ENCODE data around the gene KRT83.

The KRT83 gene

DNA sequence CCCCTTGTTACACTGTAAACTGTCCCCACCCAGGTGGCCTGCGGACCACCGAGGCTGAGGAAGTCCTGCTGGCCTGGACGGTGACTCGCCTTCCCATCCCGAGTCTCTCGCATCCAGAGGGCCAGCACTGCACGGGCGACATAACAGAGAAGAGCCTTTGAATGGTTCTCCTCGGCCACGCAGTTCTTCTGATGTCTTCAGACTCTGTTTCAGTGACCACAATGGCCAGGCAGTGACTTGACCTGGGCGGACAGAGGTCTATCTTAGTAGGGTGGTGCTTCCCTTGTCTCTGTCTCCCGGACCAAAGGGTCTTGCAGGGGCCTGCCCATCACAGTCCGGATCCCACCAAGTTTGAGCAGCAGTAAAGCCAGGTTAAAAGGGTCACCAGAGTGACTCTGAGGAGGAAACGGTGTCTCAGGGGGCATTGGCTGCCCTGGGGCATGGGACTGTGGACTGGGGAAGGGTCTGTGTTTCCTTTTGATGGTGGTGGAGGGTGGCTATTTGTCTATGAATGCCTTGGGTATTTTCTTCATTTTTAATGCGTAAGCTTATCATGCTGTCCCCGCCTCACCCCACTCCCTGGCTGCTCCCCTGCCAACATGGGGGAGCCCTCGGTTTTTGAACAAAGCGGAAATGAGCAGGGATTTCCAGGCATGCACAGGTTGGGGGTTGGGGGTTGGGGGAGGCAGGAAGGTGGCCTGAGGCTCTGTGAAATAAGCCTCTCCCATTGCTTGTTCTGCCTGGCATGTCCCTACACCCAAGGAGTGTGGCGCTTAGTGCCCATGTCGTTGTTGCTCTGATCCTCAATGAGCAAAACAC is 35.8 kb upstream of the KRT83 start:
- intact Hi-C loops (cut with DNase I; ENCODE audit: low total_unique reads) = no loop called here
- Histone ChIP-seq H3K27ac (no peak overlapping the region), H3K27me3 (peaks cover 0 to 36% of the 10 kb centered on the region in 2 donors), H3K4me3 (no peak overlapping the region), H3K9me3 (no peaks in the 10 kb centered on the region), H3K36me3 (no peaks in the 10 kb centered on the region), H3K4me1 (peaks cover 0 to 5% (median under 1%) of the 10 kb centered on the region in 4 donors)
- peak in 1 of 2 donors; percentile 45 for DNase-seq
- TF ChIP-seq, protein P1, sequence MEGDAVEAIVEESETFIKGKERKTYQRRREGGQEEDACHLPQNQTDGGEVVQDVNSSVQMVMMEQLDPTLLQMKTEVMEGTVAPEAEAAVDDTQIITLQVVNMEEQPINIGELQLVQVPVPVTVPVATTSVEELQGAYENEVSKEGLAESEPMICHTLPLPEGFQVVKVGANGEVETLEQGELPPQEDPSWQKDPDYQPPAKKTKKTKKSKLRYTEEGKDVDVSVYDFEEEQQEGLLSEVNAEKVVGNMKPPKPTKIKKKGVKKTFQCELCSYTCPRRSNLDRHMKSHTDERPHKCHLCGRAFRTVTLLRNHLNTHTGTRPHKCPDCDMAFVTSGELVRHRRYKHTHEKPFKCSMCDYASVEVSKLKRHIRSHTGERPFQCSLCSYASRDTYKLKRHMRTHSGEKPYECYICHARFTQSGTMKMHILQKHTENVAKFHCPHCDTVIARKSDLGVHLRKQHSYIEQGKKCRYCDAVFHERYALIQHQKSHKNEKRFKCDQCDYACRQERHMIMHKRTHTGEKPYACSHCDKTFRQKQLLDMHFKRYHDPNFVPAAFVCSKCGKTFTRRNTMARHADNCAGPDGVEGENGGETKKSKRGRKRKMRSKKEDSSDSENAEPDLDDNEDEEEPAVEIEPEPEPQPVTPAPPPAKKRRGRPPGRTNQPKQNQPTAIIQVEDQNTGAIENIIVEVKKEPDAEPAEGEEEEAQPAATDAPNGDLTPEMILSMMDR (IDR thresholded peaks at IDR 0.05) = no peak

DNA sequence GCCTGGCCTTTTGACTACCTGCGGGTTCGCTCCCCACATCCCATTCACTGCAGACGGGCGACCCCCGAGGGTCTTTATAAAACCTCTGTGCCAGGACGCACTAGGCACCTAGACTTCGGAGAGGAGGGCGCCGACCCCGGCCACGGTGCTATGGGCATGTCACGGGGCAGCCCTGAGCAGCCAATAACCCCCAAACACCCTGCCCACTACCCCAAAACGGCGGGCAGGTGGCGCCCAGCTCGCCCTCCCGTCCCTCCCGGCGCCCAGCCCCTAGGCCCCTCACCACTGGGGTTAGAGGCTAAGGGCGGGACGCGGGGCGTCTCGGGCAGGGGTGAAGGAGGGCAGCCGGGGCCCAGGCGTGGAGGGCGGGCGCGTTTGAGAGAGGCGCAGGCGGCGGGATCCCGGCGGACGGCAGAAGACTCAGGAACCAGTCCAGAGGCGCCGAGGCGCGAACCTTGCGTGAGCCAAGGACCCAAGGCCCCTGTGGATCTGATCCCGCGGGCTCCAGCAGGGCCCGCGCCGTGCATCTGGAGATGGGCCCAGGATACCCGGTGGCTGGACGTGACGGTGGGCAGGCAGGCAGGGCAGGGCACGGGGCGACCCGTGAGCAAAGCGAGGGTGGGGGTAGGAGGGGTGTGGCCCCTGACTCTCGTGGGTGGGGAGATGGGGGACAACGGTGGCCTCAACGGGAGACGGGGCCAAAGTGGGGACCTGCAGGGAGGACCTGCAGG is 35.0 kb upstream of the KRT83 start:
- no peak overlapping the region for H3K27ac ChIP-seq
- peaks cover 0 to 13% (median 8%) of the 10 kb centered on the region in 4 donors for H3K4me1 ChIP-seq
- intact Hi-C loops (cut with DNase I; ENCODE audit: low total_unique reads) = no loop called here
- DNase-seq = peak in 1 of 2 donors; percentile 53
- no peaks in the 10 kb centered on the region for H3K9me3 ChIP-seq
- TF ChIP-seq, protein P1 (IDR thresholded peaks at IDR 0.05) = no peak
- no peak overlapping the region for H3K4me3 ChIP-seq
- peaks cover 0 to 36% of the 10 kb centered on the region in 2 donors for H3K27me3 ChIP-seq
- no peaks in the 10 kb centered on the region for H3K36me3 ChIP-seq

DNA sequence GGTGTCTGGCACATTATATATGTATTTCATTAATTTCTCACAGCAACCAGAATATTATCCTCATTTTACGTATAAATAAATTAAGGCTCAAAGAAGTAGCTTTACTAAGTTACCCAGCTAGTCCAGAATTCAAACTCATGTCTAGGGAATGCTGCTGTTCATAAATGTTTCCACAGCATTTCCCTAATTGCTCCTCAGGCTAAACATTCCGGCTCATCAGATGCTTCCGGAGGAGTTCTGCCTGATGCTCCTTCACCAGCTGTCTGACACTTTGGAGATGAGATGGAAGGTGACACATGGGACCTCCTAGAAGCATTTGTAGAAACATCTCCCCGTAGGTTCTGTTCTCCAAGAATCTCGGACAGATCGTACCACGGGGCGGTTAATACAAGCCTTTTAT is 34.0 kb upstream of the KRT83 start:
- no peaks in the 10 kb centered on the region for H3K36me3 ChIP-seq
- intact Hi-C loops (cut with DNase I; ENCODE audit: low total_unique reads) = no loop called here
- peaks cover 0 to 26% of the 10 kb centered on the region in 2 donors for H3K27me3 ChIP-seq
- H3K27ac ChIP-seq = no peak overlapping the region
- TF ChIP-seq, protein P1 (IDR thresholded peaks at IDR 0.05) = no peak
- peak in 1 of 2 donors; percentile 21 for DNase-seq
- no peak overlapping the region for H3K4me3 ChIP-seq
- H3K9me3 ChIP-seq = no peaks in the 10 kb centered on the region
- peaks cover 0 to 17% (median 9%) of the 10 kb centered on the region in 4 donors for H3K4me1 ChIP-seq

- peaks cover 0 to 20% of the 10 kb centered on the region in 2 donors for H3K27me3 ChIP-seq
- peak in 1 of 2 donors; percentile 48 for DNase-seq
- H3K4me1 ChIP-seq = peaks cover 0 to 17% (median 9%) of the 10 kb centered on the region in 4 donors
- no peaks in the 10 kb centered on the region for H3K36me3 ChIP-seq
- H3K9me3 ChIP-seq = no peaks in the 10 kb centered on the region
- no peak overlapping the region for H3K27ac ChIP-seq
- intact Hi-C loops (cut with DNase I; ENCODE audit: low total_unique reads) = no loop called here
- TF ChIP-seq, protein P1 (IDR thresholded peaks at IDR 0.05) = no peak
- no peak overlapping the region for H3K4me3 ChIP-seq
Observed at GRCh38 chr12:52354200-52354599, 33.0 kb upstream of the KRT83 start.

DNA sequence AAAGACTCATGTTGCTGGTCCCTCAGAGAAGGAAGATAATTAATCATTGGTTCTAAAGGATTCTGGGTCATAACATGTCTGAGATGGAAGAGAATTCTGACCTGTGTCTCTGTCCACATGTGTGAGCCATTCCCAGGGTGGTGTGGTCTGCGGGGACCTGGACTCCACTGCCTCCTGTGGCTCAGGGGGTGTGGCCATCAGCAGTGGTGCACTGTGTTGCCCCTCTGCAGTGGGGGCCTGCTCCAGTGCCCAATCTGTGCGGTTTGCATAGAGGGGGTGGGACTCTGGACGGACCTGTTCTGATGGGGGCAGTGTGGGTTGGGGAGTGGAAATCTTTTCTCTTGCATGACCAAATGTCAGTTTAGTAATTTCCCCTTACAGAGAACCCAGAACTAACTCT is 32.6 kb upstream of the KRT83 start:
- intact Hi-C loops (cut with DNase I; ENCODE audit: low total_unique reads) = no loop called here
- DNase-seq = peak in 1 of 2 donors; percentile 44
- TF ChIP-seq, protein P1 (IDR thresholded peaks at IDR 0.05) = no peak

More for the DNA sequence above, 32.6 kb upstream of the KRT83 start:
- Histone ChIP-seq H3K27ac (no peak overlapping the region), H3K4me3 (no peak overlapping the region), H3K4me1 (peaks cover 0 to 17% (median 9%) of the 10 kb centered on the region in 4 donors), H3K27me3 (peaks cover 0 to 20% of the 10 kb centered on the region in 2 donors), H3K36me3 (no peaks in the 10 kb centered on the region), H3K9me3 (no peaks in the 10 kb centered on the region)

All from tibial artery (tissue), 4 donors.